Neural cell (in vitro differentiated cells): Measurements from ENCODE around the gene ARID3B. TPM values are rescaled to one million over a fixed set of nuclear protein-coding genes. Genes with fewer than 3 reads are reported as not detected.

Source experiments
- H2AFZ ChIP-seq: fragments of 200-600, 300-800 bp; sonication (generic), shearing (Covaris generic); 2 replicates; pipeline ENCODE4 v1.6.0; 2014; ENCODE audit warnings: low read depth, mild to moderate bottlenecking, antibody characterized with exemption, low read length, moderate library complexity
- H3F3A ChIP-seq: fragments of 200-600 bp; shearing (Covaris generic); 2 replicates; pipeline ENCODE4 v1.6.1; 2016; ENCODE audit warnings: mild to moderate bottlenecking, moderate library complexity, mixed read lengths, antibody characterized with exemption, low read length; ENCODE audit not compliant: insufficient read depth, poor library complexity, severe bottlenecking
- H3K27ac ChIP-seq: fragments of 200-600, 300-800 bp; sonication (generic), shearing (Covaris generic); 2 replicates; pipeline ENCODE4 v1.5.1; 2014; ENCODE audit warnings: mild to moderate bottlenecking, low read length, moderate library complexity
- H3K27me3 ChIP-seq: fragments of 300-800, 200-600 bp; sonication (generic), shearing (Covaris generic); 2 replicates; pipeline ENCODE4 v1.6.0; 2014; ENCODE audit warnings: mild to moderate bottlenecking, low read depth, low read length, moderate library complexity; ENCODE audit not compliant: insufficient read depth
- H3K36me3 ChIP-seq: fragments of 300-800, 200-600 bp; sonication (generic), shearing (Covaris generic); 2 replicates; pipeline ENCODE4 v1.5.1; 2014; ENCODE audit warnings: mild to moderate bottlenecking, antibody characterized with exemption, low read length, moderate library complexity; ENCODE audit not compliant: insufficient read depth
- H3K4me2 ChIP-seq: fragments of 300-800, 200-600 bp; sonication (generic), shearing (Covaris generic); 2 replicates; pipeline ENCODE4 v1.6.0; 2014; ENCODE audit warnings: mild to moderate bottlenecking, low read length
- H3K4me3 ChIP-seq: fragments of 300-800, 200-600 bp; sonication (generic), shearing (Covaris generic); 2 replicates; pipeline ENCODE4 v1.5.1; 2014; ENCODE audit warnings: mild to moderate bottlenecking, low read length, moderate library complexity
- H3K79me2 ChIP-seq: fragments of 200-600 bp; shearing (Covaris generic); replicated peaks from 2 replicates; pipeline ENCODE4 v1.6.0; 2014; ENCODE audit warnings: mild to moderate bottlenecking, low read length, moderate library complexity; ENCODE audit not compliant: insufficient read depth
- H3K9ac ChIP-seq: fragments of 300-800, 200-600 bp; sonication (generic), shearing (Covaris generic); 2 replicates; pipeline ENCODE4 v1.6.1; 2016; ENCODE audit warnings: mild to moderate bottlenecking, low read length, mixed read lengths
- H3K9me2 ChIP-seq: fragments of 200-600 bp; shearing (Covaris generic); 2 replicates; pipeline ENCODE4 v1.6.1; 2016; ENCODE audit warnings: mild to moderate bottlenecking, low read length, mixed read lengths; ENCODE audit not compliant: insufficient read depth
- H3K9me3 ChIP-seq: fragments of 200-600, 300-800 bp; sonication (generic), shearing (Covaris generic); 2 replicates; pipeline ENCODE4 v1.6.1; 2016; ENCODE audit warnings: mild to moderate bottlenecking, mixed run types, low read length, moderate library complexity, mixed read lengths
- H4K20me1 ChIP-seq: fragments of 200-600 bp; shearing (Covaris generic); 2 replicates; pipeline ENCODE4 v1.6.1; 2016; ENCODE audit warnings: mild to moderate bottlenecking, mixed run types; ENCODE audit not compliant: insufficient read depth
- EZH2 ChIP-seq: fragments of 200-600, 300-800 bp; shearing (Covaris generic), sonication (generic); IDR thresholded peaks from 2 replicates; pipeline ENCODE4 v1.6.1; 2014; ENCODE audit warnings: antibody characterized with exemption, low read length, borderline replicate concordance, mild to moderate bottlenecking; ENCODE audit not compliant: insufficient read depth, poor library complexity, severe bottlenecking
- MXI1 ChIP-seq: fragments of 450-650 bp; conservative IDR thresholded peaks from 2 replicates; pipeline ENCODE4 v1.6.1; 2014; ENCODE audit warnings: antibody characterized with exemption, mild to moderate bottlenecking; ENCODE audit not compliant: poor library complexity, severe bottlenecking
- POLR2AphosphoS5 ChIP-seq: IDR thresholded peaks from 2 replicates; pipeline ENCODE4 v1.6.1; 2012
- RAD21 ChIP-seq: fragments of 450-650 bp; conservative IDR thresholded peaks from 2 replicates; pipeline ENCODE4 v1.6.1; 2014; ENCODE audit warnings: antibody characterized with exemption, mild to moderate bottlenecking, moderate library complexity
- REST ChIP-seq: IDR thresholded peaks from 2 replicates; pipeline ENCODE4 v1.6.1; 2012; ENCODE audit warnings: borderline replicate concordance
- SMC3 ChIP-seq: fragments of 450-650 bp; conservative IDR thresholded peaks from 2 replicates; pipeline ENCODE4 v1.6.1; 2014; ENCODE audit warnings: antibody characterized with exemption, mild to moderate bottlenecking, moderate library complexity; ENCODE audit not compliant: poor library complexity
- TAF1 ChIP-seq: IDR thresholded peaks from 2 replicates; pipeline ENCODE4 v1.6.1; 2012; ENCODE audit warnings: low read depth
- polyA plus RNA-seq: library from polyadenylated mRNA; depleted of rRNA; stranded (reverse); fragments of >200 nt; gene quantifications from 2 replicates; pipeline ENCODE4 v1.2.3, GENCODE V29; 2014
- TF ChIP-seq, protein P1 (sequence below): fragments of 450-650 bp; IDR thresholded peaks from 2 replicates; pipeline ENCODE4 v1.5.1; 2014; ENCODE audit warnings: antibody characterized with exemption, mild to moderate bottlenecking, moderate library complexity; ENCODE audit not compliant: poor library complexity, severe bottlenecking

Gene ARID3B
- polyA plus RNA-seq, 1 donor from 2014 or later: 11.2 TPM

- H3K9me2 ChIP-seq: no peaks in the 10 kb centered on the region
- H3K4me3 ChIP-seq: no peak overlapping the region
- TF ChIP-seq TAF1 (no peak), RAD21 (no peak), REST (no peak), SMC3 (no peak), POLR2AphosphoS5 (no peak)
- TF ChIP-seq, protein P1, sequence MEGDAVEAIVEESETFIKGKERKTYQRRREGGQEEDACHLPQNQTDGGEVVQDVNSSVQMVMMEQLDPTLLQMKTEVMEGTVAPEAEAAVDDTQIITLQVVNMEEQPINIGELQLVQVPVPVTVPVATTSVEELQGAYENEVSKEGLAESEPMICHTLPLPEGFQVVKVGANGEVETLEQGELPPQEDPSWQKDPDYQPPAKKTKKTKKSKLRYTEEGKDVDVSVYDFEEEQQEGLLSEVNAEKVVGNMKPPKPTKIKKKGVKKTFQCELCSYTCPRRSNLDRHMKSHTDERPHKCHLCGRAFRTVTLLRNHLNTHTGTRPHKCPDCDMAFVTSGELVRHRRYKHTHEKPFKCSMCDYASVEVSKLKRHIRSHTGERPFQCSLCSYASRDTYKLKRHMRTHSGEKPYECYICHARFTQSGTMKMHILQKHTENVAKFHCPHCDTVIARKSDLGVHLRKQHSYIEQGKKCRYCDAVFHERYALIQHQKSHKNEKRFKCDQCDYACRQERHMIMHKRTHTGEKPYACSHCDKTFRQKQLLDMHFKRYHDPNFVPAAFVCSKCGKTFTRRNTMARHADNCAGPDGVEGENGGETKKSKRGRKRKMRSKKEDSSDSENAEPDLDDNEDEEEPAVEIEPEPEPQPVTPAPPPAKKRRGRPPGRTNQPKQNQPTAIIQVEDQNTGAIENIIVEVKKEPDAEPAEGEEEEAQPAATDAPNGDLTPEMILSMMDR: no peak
- no peaks in the 10 kb centered on the region for H3K9me3 ChIP-seq
- H2AFZ ChIP-seq: no peak overlapping the region
- no peaks in the 10 kb centered on the region for H4K20me1 ChIP-seq
- no peaks in the 10 kb centered on the region for H3K79me2 ChIP-seq
- no peak overlapping the region for H3K27ac ChIP-seq
- H3K9ac ChIP-seq: no peak overlapping the region
- no peaks in the 10 kb centered on the region for H3K36me3 ChIP-seq
- H3F3A ChIP-seq: no peaks in the 10 kb centered on the region
- H3K4me2 ChIP-seq: no peak overlapping the region
- H3K27me3 ChIP-seq: no peaks in the 10 kb centered on the region
Observed at GRCh38 chr15:74531144-74531811, 9.7 kb upstream of the ARID3B start.

GRCh38 chr15:74535388-74536084, 5.5 kb upstream of the ARID3B start:
- Histone ChIP-seq H3K9ac (no peak overlapping the region), H3K79me2 (no peaks in the 10 kb centered on the region), H3F3A (no peaks in the 10 kb centered on the region), H3K4me3 (no peak overlapping the region), H3K27me3 (no peaks in the 10 kb centered on the region), H2AFZ (no peak overlapping the region), H3K27ac (no peak overlapping the region), H3K9me2 (no peaks in the 10 kb centered on the region), H3K36me3 (no peaks in the 10 kb centered on the region), H3K9me3 (no peaks in the 10 kb centered on the region), H3K4me2 (no peak overlapping the region), H4K20me1 (no peaks in the 10 kb centered on the region)
- TF ChIP-seq MXI1 (no peak), EZH2 (no peak), SMC3 (no peak)
- TF ChIP-seq, protein P1: no peak
